Ectodermal cell (in vitro differentiated cells): ENCODE results near the gene CCDC91.
"Not testable (repeated sequence)": the region's sequence is repeated elsewhere in the genome, so short reads cannot be mapped to it uniquely, and the experiment has no call there.

ENCODE experiments used
- H3K27ac ChIP-seq: 2 replicates; pipeline ENCODE4 v1.7.0; 2013; ENCODE audit warnings: mild to moderate bottlenecking, low read depth, low read length; ENCODE audit not compliant: insufficient read depth, poor library complexity, severe bottlenecking
- H3K27me3 ChIP-seq: 2 replicates; pipeline ENCODE4 v1.7.0; 2013; ENCODE audit warnings: mild to moderate bottlenecking, low read length; ENCODE audit not compliant: insufficient read depth, control insufficient read depth, poor library complexity, severe bottlenecking
- H3K36me3 ChIP-seq: one replicate; pipeline ENCODE4 v1.7.0; 2013; ENCODE audit warnings: low read length; ENCODE audit not compliant: control insufficient read depth, insufficient read depth
- H3K4me1 ChIP-seq: one replicate; pipeline ENCODE4 v1.7.0; 2013; ENCODE audit warnings: low read length; ENCODE audit not compliant: control insufficient read depth, insufficient read depth
- H3K4me3 ChIP-seq: 2 replicates; pipeline ENCODE4 v1.7.0; 2013; ENCODE audit warnings: low read depth, low read length, control low read depth; ENCODE audit not compliant: insufficient read depth
- H3K9me3 ChIP-seq: 2 replicates; pipeline ENCODE4 v1.7.0; 2013; ENCODE audit warnings: mild to moderate bottlenecking, low read length, moderate library complexity; ENCODE audit not compliant: control insufficient read depth
- WGBS, 2 experiments: methylation state at CpG; one replicate each; pipeline ENCODE4 v1.1.7; 2013; ENCODE audit warnings: missing lambda C conversion rate in 2 of 2; 5-methylcytosine and 5-hydroxymethylcytosine counted together

CCDC91 gene

DNA sequence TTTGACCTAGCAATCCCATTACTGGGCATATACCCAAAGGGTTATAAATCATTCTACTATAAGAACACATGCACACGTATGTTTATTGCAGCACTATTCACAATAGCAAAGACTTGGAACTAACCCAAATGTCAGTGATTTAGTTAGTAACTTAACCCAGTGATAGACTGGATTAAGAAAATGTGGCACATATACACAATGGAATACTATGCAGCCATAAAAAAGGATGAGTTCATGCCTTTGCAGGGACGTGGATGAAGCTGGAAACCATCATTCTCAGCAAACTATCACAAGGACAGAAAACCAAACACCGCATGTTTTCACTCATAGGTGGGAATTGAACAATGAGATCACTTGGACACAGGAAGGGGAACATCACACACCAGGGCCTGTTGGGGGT is 189.5 kb downstream of the CCDC91 start:
- H3K4me1 ChIP-seq, H3K27ac ChIP-seq, H3K36me3 ChIP-seq, H3K9me3 ChIP-seq, H3K4me3 ChIP-seq, H3K27me3 ChIP-seq: not testable (repeated sequence)
- 50 to 64% methylated on average over 2 to 3 of the region's 3 CpGs for WGBS, 2 experiments

DNA sequence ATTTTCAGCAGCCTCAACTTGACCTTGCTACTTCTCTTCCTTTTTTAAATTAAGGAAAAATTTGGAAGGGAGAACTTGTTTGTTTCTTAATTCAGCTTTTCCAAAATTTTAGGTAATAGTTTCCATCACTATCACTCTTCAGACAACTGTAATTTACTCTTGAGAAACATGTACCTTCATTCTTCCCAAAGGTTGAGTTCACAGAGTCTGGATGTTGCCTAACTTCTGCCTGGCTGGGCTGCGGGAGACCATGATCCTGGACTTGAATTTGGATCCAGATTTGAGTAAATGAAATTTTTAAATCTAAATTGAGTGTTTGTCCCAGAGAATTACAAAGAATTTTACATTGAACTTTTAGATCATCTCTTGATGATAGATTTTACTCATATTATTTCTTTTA is 193.1 kb downstream of the CCDC91 start:
- Histone ChIP-seq H3K36me3 (no peaks in the 10 kb centered on the region), H3K4me3 (no peak overlapping the region), H3K27me3 (no peaks in the 10 kb centered on the region), H3K9me3 (no peaks in the 10 kb centered on the region), H3K27ac (no peak overlapping the region), H3K4me1 (no peaks in the 10 kb centered on the region)
- WGBS, 2 experiments, result 60 to 94% methylated on average over 1 of the region's 1 CpG

DNA sequence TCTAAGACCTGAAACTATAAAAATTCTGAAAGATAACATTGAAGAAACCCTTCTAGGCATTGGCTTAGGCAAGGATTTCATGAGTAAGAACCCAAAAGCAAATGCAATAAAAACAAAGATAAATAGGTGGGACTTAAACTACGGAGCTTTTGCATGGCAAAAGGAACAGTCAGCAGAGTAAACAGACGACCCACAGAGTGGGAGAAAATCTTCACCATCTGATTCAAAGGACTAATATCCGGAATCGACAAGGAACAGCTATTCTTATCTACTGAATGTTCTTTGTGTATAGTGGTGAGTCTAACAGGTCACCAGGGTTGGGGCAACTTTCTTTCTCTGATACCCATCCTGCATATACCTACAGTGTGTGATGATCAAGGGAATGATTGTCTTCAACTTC is 198.6 kb downstream of the CCDC91 start:
- no peaks in the 10 kb centered on the region for H3K9me3 ChIP-seq

DNA sequence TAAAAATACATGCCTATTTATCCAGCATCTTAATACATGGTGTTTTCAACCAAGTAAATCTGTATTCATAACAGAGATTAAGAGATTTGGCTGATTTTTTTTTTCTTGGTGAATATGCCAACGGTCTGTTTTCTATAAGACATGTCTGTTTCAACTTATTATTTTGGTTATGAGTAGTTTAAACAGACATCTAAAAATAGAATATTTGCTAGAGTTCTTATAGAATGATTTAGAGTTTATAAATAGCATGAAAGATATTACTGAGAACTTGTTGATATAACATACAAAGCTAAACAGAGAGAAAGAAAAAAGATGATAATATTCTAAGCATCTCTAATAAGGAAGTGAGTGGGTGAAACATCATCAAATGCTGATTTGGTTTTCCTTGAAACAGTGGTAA is 199.9 kb downstream of the CCDC91 start:
- Histone ChIP-seq H3K27me3 (no peaks in the 10 kb centered on the region), H3K4me1 (no peaks in the 10 kb centered on the region), H3K4me3 (no peak overlapping the region), H3K36me3 (no peaks in the 10 kb centered on the region), H3K9me3 (no peaks in the 10 kb centered on the region), H3K27ac (no peak overlapping the region)
- WGBS, 2 experiments, result no CpG with 5 or more reads among the region's 1 CpG

More for the DNA sequence above, 198.6 kb downstream of the CCDC91 start:
- Histone ChIP-seq H3K27me3 (no peaks in the 10 kb centered on the region), H3K27ac (no peak overlapping the region), H3K4me1 (no peaks in the 10 kb centered on the region), H3K36me3 (no peaks in the 10 kb centered on the region), H3K4me3 (no peak overlapping the region)
- WGBS, 2 experiments, result 32 to 41% methylated on average over 4 of the region's 4 CpGs

DNA sequence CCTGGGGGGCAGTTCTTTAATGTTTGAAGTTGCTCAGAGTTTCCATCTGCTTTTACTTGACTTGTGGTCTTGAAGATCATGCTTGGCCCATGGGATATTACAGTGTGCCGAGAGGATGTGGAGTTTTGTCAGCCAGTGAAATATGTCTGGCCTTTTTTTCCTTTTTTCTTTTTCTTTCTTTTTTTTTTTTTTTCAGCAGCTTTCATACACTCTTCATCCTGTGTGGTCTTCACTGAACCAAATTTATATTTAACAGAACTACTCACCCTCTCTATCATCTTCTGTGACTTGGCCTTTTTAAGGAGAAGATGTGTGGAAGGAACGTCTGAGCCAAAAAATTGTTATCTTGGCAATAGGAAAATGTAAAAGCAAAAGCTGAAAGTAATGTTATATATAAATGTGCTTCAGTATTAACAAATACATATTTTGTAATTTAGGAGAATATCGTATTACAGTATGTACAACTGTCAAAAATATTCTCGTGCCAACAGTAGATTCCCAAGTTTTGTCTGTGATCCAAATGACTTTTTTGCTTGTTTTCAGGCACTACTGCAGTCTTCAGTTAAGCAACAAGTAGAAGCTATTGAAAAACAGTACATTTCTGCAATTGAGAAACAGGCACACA is 200.6 kb downstream of the CCDC91 start:
- Histone ChIP-seq H3K36me3 (no peaks in the 10 kb centered on the region), H3K4me3 (no peak overlapping the region), H3K27ac (no peak overlapping the region), H3K4me1 (no peaks in the 10 kb centered on the region), H3K27me3 (no peaks in the 10 kb centered on the region), H3K9me3 (no peaks in the 10 kb centered on the region)
- 91 to 97% methylated on average over 2 to 4 of the region's 4 CpGs for WGBS, 2 experiments

DNA sequence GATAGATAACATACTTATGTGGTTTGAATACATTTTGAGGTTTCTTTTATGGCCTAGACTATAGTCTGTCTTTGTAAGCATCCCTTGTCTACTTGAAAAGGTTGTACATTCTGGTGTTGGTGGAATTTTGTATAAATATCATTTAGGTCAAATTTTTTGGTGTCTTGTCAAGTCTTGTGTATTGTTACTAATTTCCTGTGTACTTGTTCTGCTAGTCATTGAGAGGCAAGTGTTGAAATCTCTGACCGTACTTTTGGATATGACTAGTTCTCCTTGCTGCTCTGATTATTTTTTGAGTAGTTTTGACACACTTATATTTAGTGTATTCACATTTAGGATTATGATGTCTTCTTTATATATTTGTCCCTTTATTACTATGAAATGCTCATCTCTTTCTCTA is 219.6 kb downstream of the CCDC91 start:
- no peaks in the 10 kb centered on the region for H3K9me3 ChIP-seq
- H3K36me3 ChIP-seq, result no peaks in the 10 kb centered on the region
- 86 to 100% methylated on average over 1 of the region's 1 CpG for WGBS, 2 experiments
- no peaks in the 10 kb centered on the region for H3K4me1 ChIP-seq
- H3K27me3 ChIP-seq, result no peaks in the 10 kb centered on the region
- no peak overlapping the region for H3K27ac ChIP-seq
- H3K4me3 ChIP-seq, result no peak overlapping the region

DNA sequence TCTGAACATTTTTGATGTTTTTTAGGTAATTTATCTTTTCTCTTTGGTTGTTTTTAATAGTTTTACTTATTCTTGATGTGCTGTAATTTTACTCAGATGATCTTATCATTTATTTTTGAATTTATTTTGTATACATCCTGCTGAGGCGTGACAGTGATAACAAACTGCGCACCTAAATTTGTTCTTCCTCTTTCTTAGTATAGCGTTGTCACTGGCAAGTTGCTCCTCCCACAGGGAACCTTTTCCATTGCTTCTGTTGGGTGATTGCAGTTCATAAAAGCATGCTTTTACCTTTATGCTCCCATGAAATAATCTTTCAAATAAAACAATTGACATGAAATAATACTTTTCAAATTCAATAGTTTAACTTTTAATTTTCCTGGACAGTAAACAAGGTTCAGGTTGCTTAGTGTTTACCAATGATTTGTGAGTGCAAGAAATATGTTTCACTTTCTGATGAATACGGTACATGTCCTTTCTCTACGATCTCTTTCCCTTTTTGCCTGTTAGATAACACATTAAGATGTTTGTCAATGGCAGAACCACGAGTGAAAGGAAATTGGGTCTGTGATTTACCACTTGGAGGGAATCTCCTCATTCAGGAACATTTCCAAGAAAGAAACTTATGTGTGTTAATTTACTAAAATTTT is 223.3 kb downstream of the CCDC91 start:
- H3K4me1 ChIP-seq, result no peaks in the 10 kb centered on the region
- no peaks in the 10 kb centered on the region for H3K9me3 ChIP-seq
- no peaks in the 10 kb centered on the region for H3K27me3 ChIP-seq
- no peak overlapping the region for H3K4me3 ChIP-seq
- no peaks in the 10 kb centered on the region for H3K36me3 ChIP-seq
- H3K27ac ChIP-seq, result no peak overlapping the region
- WGBS, 2 experiments, result 94 to 98% methylated on average over 6 of the region's 6 CpGs

DNA sequence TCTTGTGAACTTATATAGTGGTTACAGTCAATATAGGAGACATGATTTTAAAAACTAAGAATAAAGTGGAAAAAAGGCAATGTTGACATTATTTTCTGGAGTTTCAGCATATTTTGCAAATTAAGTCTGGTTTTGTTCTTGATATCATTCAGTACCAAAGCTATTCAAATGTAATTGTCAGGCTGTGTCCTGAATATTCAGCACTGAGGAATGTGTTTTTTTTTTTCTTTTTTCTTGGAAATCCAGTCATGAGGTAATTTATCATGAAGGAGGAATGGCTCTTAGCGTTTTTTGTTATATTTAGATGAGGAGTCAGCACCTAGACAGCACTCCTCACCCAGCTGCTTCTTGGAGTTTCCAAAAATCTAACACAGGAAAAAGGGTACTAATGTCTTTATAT is 225.5 kb downstream of the CCDC91 start:
- 0% methylated on average over 1 of the region's 1 CpG; no CpG with 5 or more reads in 1 of the 2 experiments for WGBS, 2 experiments
- Histone ChIP-seq H3K9me3 (no peaks in the 10 kb centered on the region), H3K4me3 (no peak overlapping the region), H3K27me3 (no peaks in the 10 kb centered on the region), H3K4me1 (no peaks in the 10 kb centered on the region), H3K27ac (no peak overlapping the region), H3K36me3 (no peaks in the 10 kb centered on the region)

DNA sequence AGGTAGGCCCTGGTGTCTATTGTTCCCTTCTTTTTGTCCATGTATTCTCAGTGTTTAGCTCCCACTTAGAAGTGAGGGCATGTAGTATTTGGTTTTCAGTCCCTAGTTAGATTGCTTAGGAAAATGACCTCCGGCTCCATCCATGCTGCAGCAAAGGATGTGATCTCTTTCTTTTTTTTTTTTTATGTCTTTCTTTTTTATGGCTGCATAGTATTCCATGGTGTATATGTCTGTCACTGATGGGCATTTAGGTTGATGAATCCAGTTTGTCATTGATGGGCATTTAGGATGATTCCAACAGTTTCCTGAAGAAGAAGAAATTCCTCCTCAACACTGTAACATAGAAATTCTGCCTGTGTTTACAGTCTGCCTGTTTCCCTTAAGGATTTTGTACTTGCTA is 231.1 kb downstream of the CCDC91 start:
- no peak overlapping the region for H3K27ac ChIP-seq
- H3K27me3 ChIP-seq, result no peaks in the 10 kb centered on the region
- no peaks in the 10 kb centered on the region for H3K36me3 ChIP-seq
- no peak overlapping the region for H3K4me3 ChIP-seq
- no peaks in the 10 kb centered on the region for H3K9me3 ChIP-seq
- 89 to 100% methylated on average over 1 of the region's 1 CpG for WGBS, 2 experiments
- no peaks in the 10 kb centered on the region for H3K4me1 ChIP-seq

DNA sequence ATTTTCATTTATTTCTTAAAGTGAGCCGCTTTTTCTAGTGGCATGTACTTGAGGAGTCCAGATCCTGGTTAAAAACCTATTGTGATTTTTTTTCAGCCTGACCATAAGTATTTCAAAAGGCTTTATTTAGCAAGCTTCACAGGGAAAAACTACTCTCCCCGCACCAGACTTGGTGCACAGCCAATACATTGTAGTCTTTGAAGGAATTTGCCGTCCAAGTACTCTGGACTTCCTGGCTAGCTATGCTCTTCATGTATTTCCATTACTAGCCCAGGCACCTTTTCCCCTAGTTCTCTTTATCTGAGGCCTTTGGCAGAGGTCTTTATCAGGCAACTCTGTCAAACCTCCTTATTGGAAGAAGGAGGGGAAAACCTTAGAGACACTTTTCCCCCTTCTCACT is 234.7 kb downstream of the CCDC91 start:
- Histone ChIP-seq H3K4me1 (no peaks in the 10 kb centered on the region), H3K4me3 (no peak overlapping the region), H3K9me3 (no peaks in the 10 kb centered on the region), H3K27me3 (no peaks in the 10 kb centered on the region), H3K27ac (no peak overlapping the region), H3K36me3 (no peaks in the 10 kb centered on the region)
- 88 to 93% methylated on average over 2 to 3 of the region's 3 CpGs for WGBS, 2 experiments
